ENCODE measurements around the gene SEMA5A.

Gene SEMA5A

GRCh38 chr5:9118852-9119251 is 427.0 kb downstream of the SEMA5A start:
- DNase-seq (ENCODE audit: low read depth, low spot score): no peak

DNA sequence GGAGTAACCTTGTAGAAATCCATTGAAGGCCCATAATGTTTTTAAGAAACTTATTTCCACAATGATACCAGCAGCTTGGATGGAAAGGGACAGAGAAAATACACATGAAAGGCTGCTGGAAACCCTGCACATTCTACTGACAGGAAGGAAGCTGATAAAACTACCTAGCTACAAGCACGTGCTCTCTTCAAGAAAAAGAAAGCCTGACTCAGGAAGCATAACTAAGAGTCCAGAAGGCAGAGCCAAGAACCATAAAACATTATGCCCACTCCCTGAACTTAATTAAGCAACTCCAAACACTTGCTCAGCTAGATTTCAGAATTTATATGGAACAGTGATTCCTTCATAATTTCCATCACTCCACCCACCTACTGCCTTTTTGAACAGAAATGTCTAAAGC is 430.8 kb downstream of the SEMA5A start:
- DNase-seq (ENCODE audit: low read depth, low spot score): no peak

DNA sequence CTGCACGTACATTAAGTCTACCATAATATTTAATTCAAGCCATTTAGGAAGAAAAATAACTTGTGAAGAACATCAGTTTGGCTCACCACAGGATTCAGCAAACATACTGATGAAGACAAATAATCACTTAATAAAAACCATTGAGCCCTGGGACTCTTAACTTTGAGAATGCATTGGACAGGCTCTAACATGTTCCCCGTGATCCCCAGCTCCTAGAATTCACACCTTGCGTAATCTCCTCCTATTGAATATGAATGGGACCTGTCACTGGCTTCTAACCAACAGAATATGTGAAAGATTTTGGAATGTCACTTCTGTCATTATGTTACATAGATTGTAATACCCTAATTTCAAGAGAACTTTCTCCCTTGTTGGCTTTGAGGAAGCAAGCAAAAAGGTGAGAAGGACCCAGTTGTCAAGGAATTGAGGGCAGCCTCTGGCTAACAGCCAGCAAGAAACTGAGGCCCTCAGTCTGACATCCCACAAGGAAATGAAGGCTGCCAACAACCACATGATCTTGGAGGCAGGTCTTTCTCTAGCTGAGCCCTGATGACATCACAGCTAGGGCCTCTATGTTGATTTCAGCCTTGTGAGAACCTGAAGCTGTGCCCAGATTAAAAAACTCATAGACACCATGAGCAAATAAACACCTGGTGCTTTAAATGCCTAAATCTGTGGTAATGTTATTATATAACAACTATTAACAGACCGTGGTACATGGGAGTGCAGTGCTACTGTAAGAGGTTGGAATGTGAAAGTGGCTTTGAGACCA is 433.2 kb downstream of the SEMA5A start:
- DNase-seq (ENCODE audit: low read depth, low spot score): no peak

DNA sequence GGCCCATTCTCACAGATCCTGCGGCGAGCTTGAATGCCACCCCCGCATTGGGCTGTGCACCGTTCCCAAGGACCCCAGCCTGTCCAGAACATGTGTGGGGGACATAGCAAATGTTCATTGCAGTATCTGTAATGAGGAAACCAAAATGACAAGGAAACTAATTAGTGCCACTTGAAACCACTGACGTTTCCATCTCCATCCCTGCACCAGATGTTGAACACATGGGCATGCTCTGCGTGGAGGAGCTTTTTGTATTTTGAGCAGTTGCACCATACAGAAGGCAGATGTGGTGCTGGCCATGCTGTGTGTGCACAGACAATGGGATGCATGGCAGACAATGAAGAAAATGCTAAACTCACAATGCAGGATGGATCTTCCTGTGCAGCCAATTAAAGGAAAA is 437.7 kb downstream of the SEMA5A start:
- no peak for DNase-seq (ENCODE audit: low read depth, low spot score)

GRCh38 chr5:9105851-9106250 is 440.0 kb downstream of the SEMA5A start:
- no peak for DNase-seq (ENCODE audit: low read depth, low spot score)

GRCh38 chr5:9104571-9105339 is 441.1 kb downstream of the SEMA5A start:
- no peak for DNase-seq (ENCODE audit: low read depth, low spot score)

DNA sequence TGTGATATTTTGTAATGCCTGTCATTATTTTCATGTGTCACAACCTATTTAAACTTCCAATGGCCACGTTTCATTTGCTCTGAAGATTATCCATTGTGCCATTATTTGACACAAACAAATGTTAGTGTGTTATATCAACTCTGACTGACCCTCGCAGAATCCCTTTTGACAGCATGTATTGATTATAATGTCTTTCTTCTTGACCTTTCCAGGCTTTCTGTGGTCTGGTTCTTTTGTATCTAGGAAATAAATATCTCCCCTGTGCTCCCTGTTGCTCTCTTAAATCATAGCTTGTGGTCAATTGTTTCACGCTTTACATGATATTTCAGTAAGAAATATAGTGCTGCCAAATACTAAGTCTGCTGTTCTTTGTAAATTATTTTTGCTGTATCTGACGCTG is 442.6 kb downstream of the SEMA5A start:
- DNase-seq (ENCODE audit: low read depth, low spot score): no peak

DNA sequence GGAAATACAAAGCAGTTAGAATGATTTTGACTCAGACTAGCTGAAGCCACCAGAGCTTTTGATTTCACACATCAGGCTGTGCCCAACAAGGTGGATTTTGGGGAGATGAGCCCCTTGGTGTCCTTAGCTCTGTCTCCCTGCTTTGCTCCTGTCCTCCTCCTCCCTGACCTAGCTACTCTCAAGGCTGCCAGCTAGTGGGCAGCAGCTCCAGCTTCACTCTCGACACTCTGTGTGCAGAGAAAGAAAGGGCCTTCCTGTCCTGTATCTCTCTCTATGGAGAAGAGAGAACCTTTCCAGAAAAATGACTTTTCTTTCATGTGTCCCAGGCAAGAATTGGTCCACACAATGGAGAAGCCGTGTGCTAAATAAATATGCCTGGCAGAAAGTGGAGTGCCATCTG is 446.2 kb downstream of the SEMA5A start:
- DNase-seq (ENCODE audit: low read depth, low spot score): no peak

DNA sequence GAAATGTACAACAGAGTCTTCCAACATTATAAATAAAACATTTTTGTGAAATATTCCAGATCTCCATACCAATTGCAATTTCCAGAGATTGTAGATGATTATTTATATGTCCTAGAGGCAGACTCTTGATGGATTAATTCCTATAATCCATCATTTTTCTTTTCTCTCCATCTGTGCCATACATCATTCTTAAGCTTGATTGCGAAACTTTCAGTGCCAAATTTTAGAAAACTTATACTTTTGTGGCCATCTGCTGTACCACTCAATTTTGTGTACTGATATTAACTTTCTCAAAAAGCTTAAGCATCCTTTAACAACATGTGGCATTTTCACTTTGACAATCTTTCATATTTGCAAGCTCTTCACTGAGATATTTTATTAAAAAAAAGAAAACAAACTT is 446.9 kb downstream of the SEMA5A start:
- DNase-seq (ENCODE audit: low read depth, low spot score): no peak

DNA sequence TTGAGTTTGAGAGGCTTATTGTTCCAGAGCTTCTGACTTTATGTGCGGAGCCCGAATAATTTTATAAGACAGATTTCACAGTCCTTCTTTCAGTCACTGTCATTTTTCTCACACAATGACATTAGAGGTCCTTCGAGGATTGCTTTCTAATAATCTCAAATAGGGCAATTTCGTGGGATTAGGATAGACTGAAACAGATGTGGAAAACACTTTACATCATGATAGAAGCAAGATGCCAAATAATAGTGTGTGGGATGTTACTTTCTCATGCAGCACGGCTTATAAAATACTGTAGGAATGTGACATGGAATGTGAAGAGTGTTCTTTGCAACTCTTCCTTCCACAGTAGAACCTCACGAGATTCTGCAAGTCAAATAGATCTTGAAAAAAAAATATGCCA is 451.3 kb downstream of the SEMA5A start:
- DNase-seq (ENCODE audit: low read depth, low spot score): no peak

GRCh38 chr5:9091896-9092662 is 453.8 kb downstream of the SEMA5A start:
- no peak for DNase-seq (ENCODE audit: low read depth, low spot score)

DNA sequence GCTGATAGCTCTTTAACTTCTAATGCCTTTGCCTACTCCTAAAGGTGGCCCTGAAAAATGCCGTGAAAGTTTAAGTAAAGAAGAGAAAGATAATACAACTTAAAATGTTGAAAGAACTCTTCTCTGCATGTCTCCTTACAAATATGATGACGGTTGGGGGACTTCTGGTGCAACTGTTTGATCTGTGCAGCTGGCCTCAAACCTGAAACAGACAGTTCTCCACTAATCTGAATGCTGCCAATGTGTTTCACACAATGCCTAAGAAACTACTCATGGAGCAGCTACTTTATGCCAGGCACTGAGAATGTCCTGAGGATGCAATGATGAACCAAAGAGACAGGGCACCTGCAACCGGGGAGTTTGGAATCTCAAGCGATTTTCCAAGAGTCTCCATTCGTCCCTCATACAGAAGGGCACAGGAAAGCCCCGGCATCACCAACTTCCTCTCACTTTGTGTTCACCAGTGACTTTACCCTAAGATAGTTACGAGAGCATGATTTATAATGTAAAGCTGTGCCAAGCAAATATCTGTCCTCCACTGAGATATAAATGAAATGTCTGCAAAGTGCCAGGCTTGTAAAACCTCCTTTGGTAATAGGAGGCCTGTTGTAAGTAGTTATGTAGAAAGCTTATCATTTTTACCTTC is 455.4 kb downstream of the SEMA5A start:
- no peak for DNase-seq (ENCODE audit: low read depth, low spot score)

GRCh38 chr5:9089893-9090292 is 456.0 kb downstream of the SEMA5A start:
- no peak for DNase-seq (ENCODE audit: low read depth, low spot score)

- no peak for DNase-seq (ENCODE audit: low read depth, low spot score)
Measured at GRCh38 chr5:9082996-9083395, 462.9 kb downstream of the SEMA5A start.

DNA sequence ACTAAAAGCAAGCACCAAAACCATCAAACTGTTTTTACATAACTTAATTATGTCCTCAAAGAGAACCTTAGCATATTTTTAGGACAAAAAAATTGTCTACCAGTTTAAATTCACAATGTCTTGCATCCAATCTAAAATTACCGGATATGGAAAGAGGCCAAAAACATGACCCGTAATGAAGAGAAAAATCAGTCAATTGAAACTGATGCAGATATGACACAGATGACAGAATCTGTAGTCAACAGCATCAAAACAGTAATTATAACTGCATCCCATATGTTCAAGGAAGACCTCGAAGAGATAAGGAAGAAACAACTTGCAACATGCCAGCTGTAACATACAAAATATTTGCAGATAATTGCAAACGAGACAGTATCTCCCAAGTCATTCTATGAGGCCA is 473.2 kb downstream of the SEMA5A start:
- no peak for DNase-seq (ENCODE audit: low read depth, low spot score)

DNA sequence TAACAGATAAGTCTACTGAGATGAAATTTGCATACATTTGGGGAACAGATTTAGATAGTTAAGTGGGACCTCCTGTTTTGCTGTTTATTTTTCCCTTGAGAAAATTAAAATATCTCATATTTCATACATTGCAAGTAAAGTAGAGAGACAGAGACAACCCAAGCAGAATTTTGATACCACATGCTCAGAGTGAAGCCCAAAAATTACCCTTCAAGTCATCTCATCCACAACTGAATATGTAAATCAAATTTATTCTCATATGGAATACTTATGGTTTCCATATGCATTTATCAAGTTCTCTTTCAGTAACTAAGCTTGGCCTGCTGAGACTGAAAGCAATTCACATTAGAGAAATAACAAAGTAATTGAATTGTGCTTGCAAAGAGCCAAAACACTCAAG is 474.4 kb downstream of the SEMA5A start:
- DNase-seq (ENCODE audit: low read depth, low spot score): no peak

GRCh38 chr5:9071074-9071473 is 474.8 kb downstream of the SEMA5A start:
- no peak for DNase-seq (ENCODE audit: low read depth, low spot score)

GRCh38 chr5:9069650-9070049 is 476.2 kb downstream of the SEMA5A start:
- DNase-seq (ENCODE audit: low read depth, low spot score): no peak

GRCh38 chr5:9067154-9067553 is 478.7 kb downstream of the SEMA5A start:
- DNase-seq (ENCODE audit: low read depth, low spot score): no peak

- DNase-seq (ENCODE audit: low read depth, low spot score): no peak
Measured at GRCh38 chr5:9066349-9066748, 479.5 kb downstream of the SEMA5A start.

- no peak for DNase-seq (ENCODE audit: low read depth, low spot score)
Measured at GRCh38 chr5:9063615-9064245, 482.1 kb downstream of the SEMA5A start.

Data from activated CD4-positive, CD25-positive, alpha-beta regulatory T cell treated with anti-CD3 and anti-CD28 coated beads, Interleukin-2, amount 50 U/mL, for 16 hours (primary cell).